Ishikawa (cell line): ENCODE measurements around the gene TBATA.
A peak's percentile ranks its signal among the peaks of the same experiment; 100 is the strongest.

ENCODE experiments used
- CEBPB ChIP-seq: IDR thresholded peaks from 2 replicates; pipeline ENCODE4 v1.6.1; 2012
- CREB1 ChIP-seq: IDR thresholded peaks from 2 replicates; pipeline ENCODE4 v1.6.1; 2012; ENCODE audit warnings: low read depth
- EGR1 ChIP-seq: IDR thresholded peaks from 2 replicates; pipeline ENCODE4 v1.6.1; 2012
- EP300 ChIP-seq: IDR thresholded peaks from 2 replicates; pipeline ENCODE4 v1.6.1; 2012; ENCODE audit warnings: borderline replicate concordance
- FOXM1 ChIP-seq: IDR thresholded peaks from 2 replicates; pipeline ENCODE4 v1.6.1; 2012; ENCODE audit warnings: low read depth, borderline replicate concordance
- NFIC ChIP-seq: IDR thresholded peaks from 2 replicates; pipeline ENCODE4 v1.6.1; 2012
- RAD21 ChIP-seq: IDR thresholded peaks from 2 replicates; pipeline ENCODE4 v1.6.1; 2012; ENCODE audit warnings: low read depth
- TAF1 ChIP-seq: IDR thresholded peaks from 2 replicates; pipeline ENCODE4 v1.6.1; 2012; ENCODE audit warnings: low read depth, mild to moderate bottlenecking
- TCF12 ChIP-seq: IDR thresholded peaks from 2 replicates; pipeline ENCODE4 v1.6.1; 2012; ENCODE audit warnings: low read depth
- TEAD4 ChIP-seq: IDR thresholded peaks from 2 replicates; pipeline ENCODE4 v1.6.1; 2012
- YY1 ChIP-seq: IDR thresholded peaks from 2 replicates; pipeline ENCODE4 v1.6.1; 2012; ENCODE audit warnings: low read depth
- ZBTB7A ChIP-seq: IDR thresholded peaks from 2 replicates; pipeline ENCODE4 v1.6.1; 2012; ENCODE audit warnings: low read depth
- TF ChIP-seq, protein P1 (sequence below): IDR thresholded peaks from 2 replicates; pipeline ENCODE4 v1.6.1; 2012
- TF ChIP-seq, protein P2 (sequence below): IDR thresholded peaks from 2 replicates; pipeline ENCODE4 v1.6.1; 2012
- TF ChIP-seq, protein P3 (sequence below): IDR thresholded peaks from 2 replicates; pipeline ENCODE4 v1.6.1; 2012; ENCODE audit warnings: low read depth, mild to moderate bottlenecking

TBATA gene

DNA sequence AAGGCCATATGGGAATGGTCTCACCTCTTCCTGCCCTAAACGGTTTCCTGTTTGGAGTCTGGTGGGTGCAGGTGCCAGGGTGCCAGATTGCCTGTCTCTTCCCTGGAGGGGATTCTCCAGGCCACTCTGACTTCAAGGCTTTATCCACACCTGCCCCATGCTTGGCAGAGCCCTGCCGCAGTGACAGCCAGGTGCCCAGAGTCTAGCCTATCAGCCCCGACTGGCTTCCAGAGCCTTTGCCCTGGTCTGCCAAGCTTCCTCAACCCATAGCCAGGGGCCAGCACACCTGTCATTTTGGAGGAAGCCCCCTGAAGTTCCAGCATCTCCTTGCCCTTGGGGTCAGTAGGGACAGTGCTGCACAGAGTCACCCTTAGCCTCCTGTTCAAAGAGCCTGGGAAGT is 21.6 kb downstream of the TBATA start:
- TF ChIP-seq RAD21 (no peak), NFIC (no peak), CEBPB (no peak), TAF1 (no peak), FOXM1 (no peak), TEAD4 (no peak), TCF12 (no peak), YY1 (no peak), EGR1 (no peak), EP300 (no peak), ZBTB7A (no peak), CREB1 (no peak)
- TF ChIP-seq, protein P1, sequence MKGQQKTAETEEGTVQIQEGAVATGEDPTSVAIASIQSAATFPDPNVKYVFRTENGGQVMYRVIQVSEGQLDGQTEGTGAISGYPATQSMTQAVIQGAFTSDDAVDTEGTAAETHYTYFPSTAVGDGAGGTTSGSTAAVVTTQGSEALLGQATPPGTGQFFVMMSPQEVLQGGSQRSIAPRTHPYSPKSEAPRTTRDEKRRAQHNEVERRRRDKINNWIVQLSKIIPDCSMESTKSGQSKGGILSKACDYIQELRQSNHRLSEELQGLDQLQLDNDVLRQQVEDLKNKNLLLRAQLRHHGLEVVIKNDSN, result no peak
- TF ChIP-seq, protein P2, sequence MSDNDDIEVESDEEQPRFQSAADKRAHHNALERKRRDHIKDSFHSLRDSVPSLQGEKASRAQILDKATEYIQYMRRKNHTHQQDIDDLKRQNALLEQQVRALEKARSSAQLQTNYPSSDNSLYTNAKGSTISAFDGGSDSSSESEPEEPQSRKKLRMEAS, result no peak
- TF ChIP-seq, protein P3, sequence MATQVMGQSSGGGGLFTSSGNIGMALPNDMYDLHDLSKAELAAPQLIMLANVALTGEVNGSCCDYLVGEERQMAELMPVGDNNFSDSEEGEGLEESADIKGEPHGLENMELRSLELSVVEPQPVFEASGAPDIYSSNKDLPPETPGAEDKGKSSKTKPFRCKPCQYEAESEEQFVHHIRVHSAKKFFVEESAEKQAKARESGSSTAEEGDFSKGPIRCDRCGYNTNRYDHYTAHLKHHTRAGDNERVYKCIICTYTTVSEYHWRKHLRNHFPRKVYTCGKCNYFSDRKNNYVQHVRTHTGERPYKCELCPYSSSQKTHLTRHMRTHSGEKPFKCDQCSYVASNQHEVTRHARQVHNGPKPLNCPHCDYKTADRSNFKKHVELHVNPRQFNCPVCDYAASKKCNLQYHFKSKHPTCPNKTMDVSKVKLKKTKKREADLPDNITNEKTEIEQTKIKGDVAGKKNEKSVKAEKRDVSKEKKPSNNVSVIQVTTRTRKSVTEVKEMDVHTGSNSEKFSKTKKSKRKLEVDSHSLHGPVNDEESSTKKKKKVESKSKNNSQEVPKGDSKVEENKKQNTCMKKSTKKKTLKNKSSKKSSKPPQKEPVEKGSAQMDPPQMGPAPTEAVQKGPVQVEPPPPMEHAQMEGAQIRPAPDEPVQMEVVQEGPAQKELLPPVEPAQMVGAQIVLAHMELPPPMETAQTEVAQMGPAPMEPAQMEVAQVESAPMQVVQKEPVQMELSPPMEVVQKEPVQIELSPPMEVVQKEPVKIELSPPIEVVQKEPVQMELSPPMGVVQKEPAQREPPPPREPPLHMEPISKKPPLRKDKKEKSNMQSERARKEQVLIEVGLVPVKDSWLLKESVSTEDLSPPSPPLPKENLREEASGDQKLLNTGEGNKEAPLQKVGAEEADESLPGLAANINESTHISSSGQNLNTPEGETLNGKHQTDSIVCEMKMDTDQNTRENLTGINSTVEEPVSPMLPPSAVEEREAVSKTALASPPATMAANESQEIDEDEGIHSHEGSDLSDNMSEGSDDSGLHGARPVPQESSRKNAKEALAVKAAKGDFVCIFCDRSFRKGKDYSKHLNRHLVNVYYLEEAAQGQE, result no peak

DNA sequence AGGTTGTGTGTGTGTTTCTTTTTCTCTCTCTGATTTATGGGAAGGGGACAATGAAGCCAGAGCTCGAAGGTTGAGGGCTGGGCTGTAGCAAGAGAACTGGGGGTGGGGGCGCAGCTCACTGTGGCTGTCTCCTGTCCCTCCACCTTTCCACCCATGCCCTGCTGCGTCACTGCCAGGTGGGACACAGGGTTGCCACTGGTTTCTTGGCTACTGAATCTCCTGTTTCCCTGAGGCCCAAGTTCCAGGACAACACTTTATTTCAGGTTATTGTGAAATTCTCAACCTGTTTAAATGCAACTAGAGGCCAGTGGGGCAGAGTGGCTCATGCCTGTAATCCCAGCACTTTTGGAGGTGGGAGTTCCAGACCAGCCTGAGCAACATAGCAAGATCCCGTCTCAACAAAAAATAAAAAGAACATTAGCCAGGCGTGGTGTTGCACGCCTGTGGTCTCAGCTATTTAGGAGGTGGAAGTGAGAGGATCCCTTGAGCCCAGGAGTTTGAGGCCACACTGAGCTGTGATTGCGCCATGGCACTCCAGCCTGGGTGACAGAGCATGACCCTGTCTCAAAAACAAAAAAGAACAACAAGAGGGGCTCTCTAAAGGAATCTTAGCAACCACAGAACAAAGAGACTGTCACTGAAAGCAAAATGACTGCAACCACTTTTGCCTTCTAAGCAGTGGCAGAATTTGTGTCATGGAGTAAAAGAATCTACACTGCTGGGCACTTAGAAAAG is 22.6 kb downstream of the TBATA start:
- no peak for TF ChIP-seq EGR1
- TF ChIP-seq CEBPB, result peak; percentile 48; the same call in 1 of the 2 replicates

DNA sequence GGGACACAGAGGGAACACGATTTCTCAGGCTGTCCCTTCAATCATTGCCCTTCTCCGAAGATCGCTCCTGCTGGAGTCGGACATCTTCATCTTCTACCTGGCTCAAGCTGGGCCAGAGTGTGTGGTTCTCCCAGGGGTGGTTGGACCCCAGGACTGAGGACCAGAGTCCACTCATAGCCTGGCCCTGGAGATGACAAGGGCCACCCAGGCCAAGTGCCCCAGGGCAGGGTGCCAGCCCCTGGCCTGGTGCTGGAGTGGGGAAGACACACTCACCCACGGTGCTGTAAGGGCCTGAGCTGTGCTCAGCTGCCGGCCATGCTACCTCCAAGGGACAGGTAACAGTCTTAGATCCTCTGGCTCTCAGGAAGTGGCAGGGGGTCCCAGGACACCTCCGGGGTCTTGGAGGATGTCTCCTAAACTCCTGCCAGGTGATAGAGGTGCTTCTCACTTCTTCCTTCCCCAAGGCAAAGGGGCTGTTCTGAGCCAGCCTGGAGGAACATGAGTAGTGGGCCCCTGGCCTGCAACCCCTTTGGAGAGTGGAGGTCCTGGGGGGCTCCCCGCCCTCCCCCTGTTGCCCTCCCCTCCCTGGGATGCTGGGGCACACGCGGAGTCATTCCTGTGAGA is 23.3 kb downstream of the TBATA start:
- TF ChIP-seq NFIC, result no peak

DNA sequence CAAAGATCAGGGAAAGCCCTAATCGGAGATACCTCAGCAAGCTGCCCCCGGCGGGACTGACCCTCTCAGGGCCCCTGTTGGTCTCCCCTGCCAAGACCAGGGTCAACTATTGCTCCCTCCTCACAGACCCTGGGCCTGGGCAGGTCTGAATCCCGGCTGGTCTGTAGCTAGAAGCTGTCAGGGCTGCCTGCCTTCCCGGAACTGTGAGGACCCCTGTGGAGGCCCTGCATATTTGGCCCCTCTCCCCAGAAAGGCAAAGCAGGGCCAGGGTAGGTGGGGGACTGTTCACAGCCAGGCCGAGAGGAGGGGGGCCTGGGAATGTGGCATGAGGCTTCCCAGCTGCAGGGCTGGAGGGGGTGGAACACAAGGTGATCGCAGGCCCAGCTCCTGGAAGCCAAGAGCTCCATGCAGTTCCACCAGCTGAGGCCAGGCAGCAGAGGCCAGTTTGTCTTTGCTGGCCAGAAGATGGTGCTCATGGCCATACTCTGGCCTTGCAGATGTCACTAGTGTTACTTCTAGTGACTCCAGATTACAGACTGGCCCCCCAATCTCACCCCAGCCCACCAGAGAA is 24.1 kb downstream of the TBATA start:
- TF ChIP-seq YY1, result no peak
- TF ChIP-seq, protein P1, result no peak
- TF ChIP-seq ZBTB7A, result no peak
- TF ChIP-seq EGR1, result no peak
- TF ChIP-seq RAD21, result peak; percentile 45
- TF ChIP-seq, protein P2, result no peak

DNA sequence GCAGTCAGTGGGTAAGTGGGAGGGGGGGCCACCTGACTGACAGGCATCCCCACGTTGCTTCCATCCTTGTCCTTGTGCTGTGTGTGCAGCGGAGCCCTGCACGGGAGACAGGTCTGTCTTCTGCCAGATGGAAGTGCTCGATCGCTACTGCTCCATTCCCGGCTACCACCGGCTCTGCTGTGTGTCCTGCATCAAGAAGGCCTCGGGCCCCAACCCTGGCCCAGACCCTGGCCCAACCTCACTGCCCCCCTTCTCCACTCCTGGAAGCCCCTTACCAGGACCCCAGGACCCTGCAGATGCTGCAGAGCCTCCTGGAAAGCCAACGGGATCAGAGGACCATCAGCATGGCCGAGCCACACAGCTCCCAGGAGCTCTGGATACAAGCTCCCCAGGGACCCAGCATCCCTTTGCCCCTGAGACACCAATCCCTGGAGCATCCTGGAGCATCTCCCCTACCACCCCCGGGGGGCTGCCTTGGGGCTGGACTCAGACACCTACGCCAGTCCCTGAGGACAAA is 24.8 kb downstream of the TBATA start:
- TF ChIP-seq CEBPB (no peak), NFIC (no peak), RAD21 (no peak), EGR1 (no peak), TEAD4 (no peak), CREB1 (no peak), EP300 (no peak), TAF1 (no peak), YY1 (no peak), TCF12 (no peak), FOXM1 (no peak), ZBTB7A (no peak)
- TF ChIP-seq, protein P3, result no peak
- TF ChIP-seq, protein P1, result no peak
- TF ChIP-seq, protein P2, result no peak
